KMS-11 (cell line): Measurements from ENCODE around the gene FAM229A.

Source experiments
- H2AFZ ChIP-seq: fragments of 200-600 bp; sonication (generic); 2 replicates; pipeline ENCODE4 v1.6.1; 2016; ENCODE audit warnings: antibody characterized with exemption, mixed run types, low read depth
- H3K27ac ChIP-seq: fragments of 200-600 bp; sonication (generic); 2 replicates; pipeline ENCODE4 v1.6.1; 2016; ENCODE audit warnings: mild to moderate bottlenecking, mixed run types
- H3K27me3 ChIP-seq: fragments of 200-600 bp; sonication (generic); 2 replicates; pipeline ENCODE4 v1.6.1; 2017; ENCODE audit warnings: mild to moderate bottlenecking, low read depth, mixed run types, moderate library complexity; ENCODE audit not compliant: insufficient read depth
- H3K36me3 ChIP-seq: fragments of 200-600 bp; sonication (generic); 2 replicates; pipeline ENCODE4 v1.6.1; 2017; ENCODE audit warnings: mild to moderate bottlenecking, mixed run types; ENCODE audit not compliant: insufficient read depth
- H3K4me1 ChIP-seq: fragments of 200-600 bp; sonication (generic); 2 replicates; pipeline ENCODE4 v1.6.1; 2016; ENCODE audit warnings: mild to moderate bottlenecking, low read depth, mixed run types; ENCODE audit not compliant: poor library complexity, severe bottlenecking
- H3K4me2 ChIP-seq: fragments of 200-600 bp; sonication (generic); 2 replicates; pipeline ENCODE4 v1.7.0; 2016; ENCODE audit warnings: mild to moderate bottlenecking, mixed run types
- H3K4me3 ChIP-seq: fragments of 200-600 bp; sonication (generic); IDR thresholded peaks from 2 replicates; pipeline ENCODE4 v1.6.1; 2017; ENCODE audit warnings: low read depth, low read length, mixed read lengths; ENCODE audit not compliant: insufficient read depth
- H3K79me2 ChIP-seq: fragments of 200-600 bp; sonication (generic); 2 replicates; pipeline ENCODE4 v1.6.1; 2016; ENCODE audit warnings: low read depth, mixed run types; ENCODE audit not compliant: insufficient read depth
- H3K9ac ChIP-seq: fragments of 200-600 bp; sonication (generic); 2 replicates; pipeline ENCODE4 v1.6.1; 2016; ENCODE audit warnings: mild to moderate bottlenecking, mixed run types
- H4K20me1 ChIP-seq: fragments of 200-600 bp; sonication (generic); 2 replicates; pipeline ENCODE4 v1.6.1; 2016; ENCODE audit warnings: mild to moderate bottlenecking, mixed run types; ENCODE audit not compliant: insufficient read depth
- CTCF ChIP-seq: fragments of 200-600 bp; sonication (generic); conservative IDR thresholded peaks from 2 replicates; pipeline ENCODE4 v1.6.1; 2017; ENCODE audit warnings: low read depth, mild to moderate bottlenecking, antibody characterized with exemption, low read length, moderate library complexity, mixed read lengths

FAM229A gene

GRCh38 chr1:32392325-32392724 is 30.0 kb upstream of the FAM229A start:
- no peak overlapping the region for H3K9ac ChIP-seq

GRCh38 chr1:32390904-32391870 is 28.9 kb upstream of the FAM229A start:
- H3K27ac ChIP-seq, result no peak overlapping the region
- no peaks in the 10 kb centered on the region for H3K27me3 ChIP-seq
- H3K4me3 ChIP-seq, result no peak overlapping the region
- H3K4me2 ChIP-seq, result no peak overlapping the region
- peaks cover 5% of the 10 kb centered on the region; the same call in 1 of the 2 replicates for H3K36me3 ChIP-seq
- no peak for TF ChIP-seq CTCF
- H3K9ac ChIP-seq, result no peak overlapping the region
- H4K20me1 ChIP-seq, result no peaks in the 10 kb centered on the region
- H3K79me2 ChIP-seq, result peaks cover 16% of the 10 kb centered on the region; the same call in 1 of the 2 replicates
- peaks cover 21% of the 10 kb centered on the region for H3K4me1 ChIP-seq
- no peak overlapping the region for H2AFZ ChIP-seq

More at GRCh38 chr1:32392325-32392724, 30.0 kb upstream of the FAM229A start:
- H3K4me3 ChIP-seq, result no peak overlapping the region
- no peaks in the 10 kb centered on the region for H4K20me1 ChIP-seq
- no peak overlapping the region for H3K4me2 ChIP-seq
- no peak overlapping the region for H2AFZ ChIP-seq
- H3K27me3 ChIP-seq, result no peaks in the 10 kb centered on the region
- no peak overlapping the region for H3K27ac ChIP-seq
- TF ChIP-seq CTCF, result no peak
- peaks cover 16% of the 10 kb centered on the region; the same call in 1 of the 2 replicates for H3K79me2 ChIP-seq
- H3K36me3 ChIP-seq, result peaks cover 5% of the 10 kb centered on the region; the same call in 1 of the 2 replicates
- H3K4me1 ChIP-seq, result peaks cover 21% of the 10 kb centered on the region

- H4K20me1 ChIP-seq, result no peaks in the 10 kb centered on the region
- no peak for TF ChIP-seq CTCF
- H3K27me3 ChIP-seq, result no peaks in the 10 kb centered on the region
- no peak overlapping the region for H3K9ac ChIP-seq
- no peak overlapping the region for H3K27ac ChIP-seq
- no peak overlapping the region for H3K4me3 ChIP-seq
- H2AFZ ChIP-seq, result no peak overlapping the region
- peaks cover 14% of the 10 kb centered on the region for H3K4me1 ChIP-seq
- peaks cover 5% of the 10 kb centered on the region; the same call in 1 of the 2 replicates for H3K36me3 ChIP-seq
- peaks cover 14% of the 10 kb centered on the region; the same call in 1 of the 2 replicates for H3K79me2 ChIP-seq
- no peak overlapping the region for H3K4me2 ChIP-seq
These were observed 26.4 kb upstream of the FAM229A start for GRCh38 chr1:32388641-32389040.

GRCh38 chr1:32386676-32387392 is 24.5 kb upstream of the FAM229A start:
- Histone ChIP-seq H3K27ac (no peak overlapping the region), H3K36me3 (peaks cover 5% of the 10 kb centered on the region; the same call in 1 of the 2 replicates), H3K79me2 (no peaks in the 10 kb centered on the region), H3K4me1 (no peaks in the 10 kb centered on the region), H3K4me2 (no peak overlapping the region), H3K27me3 (no peaks in the 10 kb centered on the region), H4K20me1 (no peaks in the 10 kb centered on the region), H3K4me3 (no peak overlapping the region), H2AFZ (no peak overlapping the region), H3K9ac (no peak overlapping the region)
- no peak for TF ChIP-seq CTCF
